Endothelial cell of umbilical vein (primary cell): Measurements from ENCODE around the gene HMGCS1. TPM values are rescaled to one million over a fixed set of nuclear protein-coding genes. Genes with fewer than 3 reads are reported as not detected.
A peak's percentile ranks its signal among the peaks of the same experiment; 100 is the strongest.

ENCODE experiments used
- Bru-seq: library from RNA; stranded (reverse); fragments of 400-500 nt; gene quantifications from one replicate; lab custom pipeline; 2021; lab: Mats Ljungman, UMichigan
- BruChase-seq, 2 experiments: library from RNA; stranded (reverse); fragments of 400-500 nt; gene quantifications; one replicate each; lab custom pipeline; 2021; lab: Mats Ljungman, UMichigan
- BruUV-seq: library from RNA; stranded (reverse); fragments of 400-500 nt; replicated peaks from 2 replicates; lab custom pipeline; 2021; lab: Mats Ljungman, UMichigan
- CTCF ChIA-PET: fragments of 300-600, 350-600 bp; sonication (Branson Sonifier 250); formaldehyde crosslinking; loops from one replicate; lab custom pipeline; 2021; ENCODE audit warnings: antibody characterized with exemption, inconsistent platforms; lab: Charles Lee
- POLR2A ChIA-PET: fragments of 300-600, 350-600 bp; sonication (Branson Sonifier 250); formaldehyde crosslinking; loops from one replicate; lab custom pipeline; 2021; ENCODE audit warnings: antibody characterized with exemption, inconsistent platforms; lab: Charles Lee
- DNase-seq: peaks from one replicate; pipeline ENCODE4 v3.0.0-alpha.2; 2011; ENCODE audit warnings: low read depth, low spot score
- FAIRE-seq: peaks from 2 replicates; lab custom pipeline; 2011; peaks lifted over from hg19 to GRCh38; lab: Jason Lieb, UNC
- H2AFZ ChIP-seq: 2 replicates; pipeline ENCODE4 v1.6.0; 2012; ENCODE audit warnings: low read depth, low read length, control low read depth, inconsistent platforms
- H3K27ac ChIP-seq: 2 replicates; pipeline ENCODE4 v1.5.1; 2011; ENCODE audit warnings: low read depth, mild to moderate bottlenecking, control low read depth, low read length, moderate library complexity; ENCODE audit not compliant: insufficient read depth
- H3K27me3 ChIP-seq, 2 experiments: 2 replicates each; pipeline versions ENCODE4 v1.6.0 to v1.6.1; 2011; ENCODE audit warnings: low read length in 2 of 2, mixed read lengths in 1 of 2; ENCODE audit not compliant: control insufficient read depth in 2 of 2, insufficient read depth in 2 of 2
- H3K36me3 ChIP-seq, 2 experiments: 2 replicates in 1 of 2; 3 replicates in 1 of 2; pipeline ENCODE4 v1.5.1; 2011; ENCODE audit warnings: low read length in 2 of 2, mild to moderate bottlenecking in 1 of 2, moderate library complexity in 1 of 2; ENCODE audit not compliant: control insufficient read depth in 2 of 2, insufficient read depth in 2 of 2; ENCODE audit errors: extremely low read depth in 1 of 2
- H3K4me1 ChIP-seq: 3 replicates; pipeline ENCODE4 v1.5.1; 2011; ENCODE audit warnings: mild to moderate bottlenecking, low read length; ENCODE audit not compliant: control insufficient read depth, insufficient read depth; ENCODE audit errors: extremely low read depth
- H3K4me2 ChIP-seq: 2 replicates; pipeline ENCODE4 v1.6.1; 2011; ENCODE audit warnings: low read length, control low read depth, mixed read lengths; ENCODE audit not compliant: insufficient read depth
- H3K4me3 ChIP-seq, 3 experiments: fragments of 200-600 bp in 1 of 3; sonication (generic), shearing (Covaris generic) in 1 of 3; replicated peaks in 1 of 3; 2 replicates each; pipeline ENCODE4 v1.5.1; 2011 to 2016; ENCODE audit warnings: control low read depth in 3 of 3, low read length in 3 of 3, mild to moderate bottlenecking in 2 of 3, inconsistent platforms in 1 of 3, low read depth in 1 of 3, moderate library complexity in 1 of 3; ENCODE audit not compliant: insufficient read depth in 1 of 3
- H3K79me2 ChIP-seq: 2 replicates; pipeline ENCODE4 v1.6.0; 2012; ENCODE audit warnings: low read length, inconsistent platforms; ENCODE audit not compliant: control insufficient read depth, insufficient read depth
- H3K9ac ChIP-seq: replicated peaks from 2 replicates; pipeline ENCODE3; 2011; ENCODE audit warnings: low read length, control low read depth; ENCODE audit not compliant: insufficient read depth; ENCODE audit errors: extremely low read depth
- H3K9me1 ChIP-seq: replicated peaks from 3 replicates; pipeline ENCODE4 v1.6.0; 2011; ENCODE audit warnings: mild to moderate bottlenecking, low read length; ENCODE audit not compliant: control insufficient read depth, insufficient read depth; ENCODE audit errors: extremely low read depth
- H3K9me3 ChIP-seq: replicated peaks from 2 replicates; pipeline ENCODE4 v1.5.1; 2012; ENCODE audit warnings: low read length, inconsistent platforms; ENCODE audit not compliant: control insufficient read depth, insufficient read depth
- H4K20me1 ChIP-seq: replicated peaks from 2 replicates; pipeline ENCODE3; 2011; ENCODE audit warnings: mild to moderate bottlenecking, low read length; ENCODE audit not compliant: control insufficient read depth, insufficient read depth; ENCODE audit errors: extremely low read depth
- CTCF ChIP-seq, 2 donors: IDR thresholded peaks; 1 replicate in 1 of 2; 2 replicates in 1 of 2; pipeline ENCODE4 v1.5.1; 2011; ENCODE audit warnings: low read length in 2 of 2, mild to moderate bottlenecking in 2 of 2, moderate library complexity in 2 of 2, control low read depth in 1 of 2, inconsistent platforms in 1 of 2, low read depth in 1 of 2; ENCODE audit not compliant: insufficient read depth in 1 of 2; ENCODE audit errors: extremely low read depth in 1 of 2
- EZH2 ChIP-seq: IDR thresholded peaks from 2 replicates; pipeline ENCODE4 v1.6.1; 2012; ENCODE audit warnings: borderline replicate concordance, low read depth, mild to moderate bottlenecking, moderate library complexity, low read length, inconsistent platforms; ENCODE audit not compliant: severe bottlenecking
- FOS ChIP-seq: IDR thresholded peaks from 2 replicates; pipeline ENCODE4 v1.6.1; 2011; ENCODE audit warnings: mild to moderate bottlenecking, low read length, moderate library complexity, borderline replicate concordance; ENCODE audit not compliant: insufficient read depth
- GATA2 ChIP-seq: IDR thresholded peaks from 2 replicates; pipeline ENCODE4 v1.7.0; 2011; ENCODE audit warnings: low read depth, mild to moderate bottlenecking, moderate library complexity, mixed read lengths, low read length; ENCODE audit not compliant: insufficient read length, insufficient read depth
- JUN ChIP-seq: IDR thresholded peaks from 2 replicates; pipeline ENCODE4 v1.6.1; 2011; ENCODE audit warnings: borderline replicate concordance, low read depth; ENCODE audit not compliant: insufficient read length, insufficient read depth
- MAX ChIP-seq: IDR thresholded peaks from 2 replicates; pipeline ENCODE4 v1.6.1; 2011; ENCODE audit not compliant: insufficient read depth, insufficient read length
- MYC ChIP-seq: IDR thresholded peaks from one replicate; pipeline ENCODE4 v1.6.1; 2011; ENCODE audit warnings: mild to moderate bottlenecking, low read depth, low read length
- POLR2A ChIP-seq: IDR thresholded peaks from 2 replicates; pipeline ENCODE4 v1.6.1; 2012; ENCODE audit warnings: low read depth, mild to moderate bottlenecking, control low read depth, low read length
- POLR2AphosphoS5 ChIP-seq: IDR thresholded peaks from 2 replicates; pipeline ENCODE4 v1.6.1; 2012; ENCODE audit warnings: low read depth, mild to moderate bottlenecking, control low read depth, low read length, moderate library complexity; ENCODE audit not compliant: insufficient read depth
- dilution Hi-C: fragments of 300-500 bp; cut with MboI; formaldehyde crosslinking; loops from one replicate; pipeline ENCODE4 v1.15.0; 2019; ENCODE audit warnings: low sequenced_read_pairs; ENCODE audit not compliant: extremely low pct_ligation_motif_present
- intact Hi-C: fragments of 100-400 bp; cut with micrococcal nuclease; formaldehyde crosslinking; loops from one replicate; pipeline ENCODE4 v1.10.0; 2022
- long read RNA-seq: library from polyadenylated mRNA; stranded (forward); transcript quantifications from one replicate; pipeline ENCODE4 v2.0.0, GENCODE V29; 2021
- polyA minus RNA-seq, 3 experiments: library from RNA; depleted of rRNA, polyadenylated mRNA; stranded (reverse); fragments of >200 nt; gene quantifications; 1 replicate in 1 of 3; 2 replicates in 2 of 3; pipeline ENCODE4 v1.2.3, GENCODE V29; 2011
- polyA plus RNA-seq, 4 experiments: library from polyadenylated mRNA; depleted of rRNA in 3 of 4; stranded (reverse) in 3 of 4; unstranded in 1 of 4; fragments of >200 nt; gene quantifications; 2 replicates each; pipeline versions ENCODE4 v1.2.1 to v1.2.3, GENCODE V29; 2011 to 2012; ENCODE audit warnings: missing spikeins in 1 of 4
- total RNA-seq: library from RNA; stranded (reverse); gene quantifications from 2 replicates; pipeline ENCODE4 v1.2.3, GENCODE V29; 2021

The HMGCS1 gene
- total RNA-seq = 133 and 149 TPM in 2 replicates
- polyA plus RNA-seq = 27.8 and 43.3 TPM in 2 replicates
- 36.6 and 45.2 TPM in 2 replicates for polyA plus RNA-seq (2011; cell fraction: cytosol; rRNA removed)
- 71.9 and 107 TPM in 2 replicates for polyA plus RNA-seq (2011; cell fraction: nucleus; rRNA removed)
- 29.7 and 40.4 TPM in 2 replicates for polyA plus RNA-seq (2012)
- 85.2 and 95.8 TPM in 2 replicates for polyA minus RNA-seq
- 17.3 TPM for polyA minus RNA-seq (2011; cell fraction: cytosol; rRNA and poly(A)+ RNA removed)
- polyA minus RNA-seq (2011; cell fraction: nucleus; rRNA and poly(A)+ RNA removed) = 55.3 and 104 TPM in 2 replicates
- percentile 96 among the genes with signal in this experiment for Bru-seq, nascent RNA
- BruChase-seq, experiment 1, labeled RNA remaining after a 6-hour chase = percentile 86 among the genes with signal in this experiment
- percentile 94 among the genes with signal in this experiment for BruChase-seq, experiment 2, labeled RNA remaining after a 2-hour chase
- long read RNA-seq, partial matches to known transcripts = 40 of 56 reads
- long read RNA-seq, other reads (novel, unspliced or antisense) = 9 of 56 reads

- dilution Hi-C loops (no loop called here), intact Hi-C loops (loop anchor here (1.0 to 10.0 kb wide), 8 partner anchors 86 to 1521 kb away; partner anchors contain the start of genes NNT, RIMOC1 and TMEM267)
- no TSS peak for BruUV-seq
- ChIA-PET CTCF (interaction anchor here (0.9 to 3.9 kb wide), 9 partner anchors 11 to 202 kb away, joined by 3 to 28 read pairs (median 4); partner anchors contain the start of genes C5orf34, TMEM267 and ZNF131), POLR2A (interaction anchor here (0.5 to 2.4 kb wide), 4 partner anchors 18 to 171 kb away, joined by 3 to 12 read pairs (median 4); partner anchors contain the start of gene TMEM267)
- TF ChIP-seq MYC (no peak), GATA2 (no peak), POLR2A (peak; percentile 57), JUN (peak; percentile 19), POLR2AphosphoS5 (peak; percentile 34), FOS (peak; percentile 13), CTCF (IDR thresholded peaks at IDR 0.05; ENCODE audit: extremely low read depth in 1 of 2, insufficient read depth in 1 of 2, low read depth in 1 of 2, low read length in 2 of 2) (peak in 1 of 2 donors; percentile 5), MAX (peak; percentile 65), EZH2 (no peak)
- Histone ChIP-seq H3K4me1 (peaks cover 35% of the 10 kb centered on the region), H3K4me3 (peak within 1 kb of the TSS; percentile 73 to 91 (median 75)), H3K27ac (peak within 1 kb of the TSS; percentile 43), H3K9me1 (no peaks in the 10 kb centered on the region), H3K9ac (peak within 1 kb of the TSS; percentile 78), H2AFZ (peak within 1 kb of the TSS; percentile 49), H3K27me3 (no peaks in the 10 kb centered on the region), H3K79me2 (peaks cover 50% of the 10 kb centered on the region), H4K20me1 (peaks cover 6% of the 10 kb centered on the region), H3K4me2 (peak within 1 kb of the TSS; percentile 79), H3K9me3 (no peaks in the 10 kb centered on the region), H3K36me3 (no peaks in the 10 kb centered on the region)
- DNase-seq (peak; percentile 100), FAIRE-seq (peak; percentile 99)
Measured at GRCh38 chr5:43313035-43313853, at the start of gene HMGCS1. TSS of gene HMGCS1 (minus strand) at chr5:43313412. CDS start at chr5:43298965, 14,447 bp downstream.
